GM20000 (cell line): Measurements from ENCODE around the gene VPS13D.

ENCODE experiments used
- DNase-seq: peaks from one replicate; pipeline ENCODE4 v3.0.0; 2012; ENCODE audit warnings: low spot score
- CTCF ChIP-seq: IDR thresholded peaks from 2 replicates; pipeline ENCODE4 v1.5.1; 2012; ENCODE audit warnings: mild to moderate bottlenecking, control low read depth; ENCODE audit errors: extremely low read depth, missing control alignments

VPS13D gene

GRCh38 chr1:12372761-12373160 lies 142.9 kb downstream of the VPS13D start:
- TF ChIP-seq CTCF: no peak
- no peak for DNase-seq

- DNase-seq: no peak
- no peak for TF ChIP-seq CTCF
Measured at GRCh38 chr1:12375133-12375829, 145.5 kb downstream of the VPS13D start.

- no peak for DNase-seq
- no peak for TF ChIP-seq CTCF
Measured at GRCh38 chr1:12376236-12377045, 146.6 kb downstream of the VPS13D start.

GRCh38 chr1:12380326-12381249 lies 150.8 kb downstream of the VPS13D start:
- DNase-seq: no peak
- no peak for TF ChIP-seq CTCF

DNA sequence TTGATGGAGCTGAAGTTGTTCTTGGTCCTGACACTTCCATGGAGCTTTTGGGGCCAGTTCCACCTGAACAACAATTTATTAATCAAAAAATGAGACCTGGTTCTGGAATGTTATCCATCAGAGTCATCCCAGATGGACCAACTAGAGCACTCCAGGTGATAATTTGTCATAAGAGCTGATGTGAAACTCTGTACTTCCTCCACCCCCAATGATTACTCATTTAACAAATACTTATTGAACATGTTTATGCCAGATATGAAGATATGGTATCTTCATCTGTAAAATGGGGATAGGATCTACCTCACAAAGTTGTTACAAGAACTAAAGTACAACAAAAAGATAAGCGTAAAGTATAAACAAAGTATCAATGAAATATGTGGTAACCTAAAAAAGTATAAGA lies 153.2 kb downstream of the VPS13D start:
- DNase-seq: no peak
- TF ChIP-seq CTCF: no peak

- no peak for DNase-seq
- no peak for TF ChIP-seq CTCF
Measured at GRCh38 chr1:12383786-12384185, 154.0 kb downstream of the VPS13D start.
